Mesenteric fat pad (tissue), 1 donor: ENCODE results near the gene NPAS1. TPM values are rescaled to one million over a fixed set of nuclear protein-coding genes. Genes with fewer than 3 reads are reported as not detected.

Experiments used
- DNase-seq: peaks from one replicate; pipeline ENCODE4 v3.0.0-alpha.2; 2020; ENCODE audit warnings: low spot score
- long read RNA-seq: library from polyadenylated mRNA; unstranded; transcript quantifications from one replicate; pipeline ENCODE4 v2.0.0, GENCODE V29; 2020
- total RNA-seq: library from RNA; stranded (reverse); fragmentation: NEBNext Ultra II Directional; extraction: Animal tissue kit (Norgen Biotek cat#: 25700); gene quantifications from one replicate; pipeline ENCODE4 v1.2.1, GENCODE V29; 2021
- donor health status: DM: yes; HTN: yes; CAD: no.

The NPAS1 gene
- not detected for total RNA-seq
- long read RNA-seq: 0 reads

GRCh38 chr19:47019431-47020041 lies at the start of gene NPAS1:
NPAS1 (plus strand) TSS chr19:47019837; CDS start chr19:47021048, 1,211 bp downstream.
- DNase-seq: no peak

GRCh38 chr19:46970815-46971214 lies 48.8 kb upstream of the NPAS1 start:
- no peak for DNase-seq

GRCh38 chr19:46972311-46972710 lies 47.3 kb upstream of the NPAS1 start:
- no peak for DNase-seq

GRCh38 chr19:46974181-46974580 lies 45.5 kb upstream of the NPAS1 start:
- no peak for DNase-seq

GRCh38 chr19:46975011-46975924 lies 44.4 kb upstream of the NPAS1 start:
- no peak for DNase-seq

GRCh38 chr19:46975925-46976782 lies 43.5 kb upstream of the NPAS1 start:
- DNase-seq: peak; percentile 94

- DNase-seq: no peak
Measured at GRCh38 chr19:46976845-46977320, 42.8 kb upstream of the NPAS1 start.

- no peak for DNase-seq
Measured at GRCh38 chr19:46977548-46977947, 42.1 kb upstream of the NPAS1 start.

- no peak for DNase-seq
Measured at GRCh38 chr19:46978171-46978869, 41.3 kb upstream of the NPAS1 start.

- no peak for DNase-seq
Measured at GRCh38 chr19:46979126-46980105, 40.2 kb upstream of the NPAS1 start.

- no peak for DNase-seq
Measured at GRCh38 chr19:46980761-46981160, 38.9 kb upstream of the NPAS1 start.

- no peak for DNase-seq
Measured at GRCh38 chr19:46981286-46981945, 38.2 kb upstream of the NPAS1 start.

GRCh38 chr19:46983097-46983496 lies 36.5 kb upstream of the NPAS1 start:
- no peak for DNase-seq

- no peak for DNase-seq
Measured at GRCh38 chr19:46984077-46985010, 35.3 kb upstream of the NPAS1 start.

GRCh38 chr19:46985542-46986415 lies 33.9 kb upstream of the NPAS1 start:
- DNase-seq: no peak

GRCh38 chr19:46988614-46989230 lies 30.9 kb upstream of the NPAS1 start:
- DNase-seq: no peak
